ENCODE measurements around the gene ST8SIA2. TPM values are rescaled to one million over a fixed set of nuclear protein-coding genes. Genes with fewer than 3 reads are reported as not detected.

The ST8SIA2 gene
- total and polyA plus RNA-seq, 2 experiments from 2014 or later = not detected

- TF ChIP-seq EZH2 (IDR thresholded peaks at IDR 0.05; ENCODE audit: insufficient read depth, poor library complexity, severe bottlenecking) = no peak
- no peak for TF ChIP-seq EZH2phosphoT487 (IDR thresholded peaks at IDR 0.05; ENCODE audit: insufficient read depth, low read depth)
- Histone ChIP-seq H3K9me3 (ENCODE audit: low read depth) (no peaks in the 10 kb centered on the region), H3K9ac (no peak overlapping the region), H3K36me3 (ENCODE audit: low read depth) (no peaks in the 10 kb centered on the region), H2AFZ (no peak overlapping the region), H3K4me3 (no peak overlapping the region), H3K79me2 (ENCODE audit: insufficient read depth) (no peaks in the 10 kb centered on the region), H3F3A (ENCODE audit: insufficient read depth) (no peaks in the 10 kb centered on the region), H4K20me1 (ENCODE audit: insufficient read depth) (no peaks in the 10 kb centered on the region), H3K27me3 (replicated peaks; ENCODE audit: insufficient read depth) (no peaks in the 10 kb centered on the region; the same call in none of the 2 replicates), H3K4me2 (ENCODE audit: unreplicated experiment) (no peak overlapping the region), H3K9me2 (ENCODE audit: insufficient read depth) (no peaks in the 10 kb centered on the region), H3K27ac (no peak overlapping the region), H3K4me1 (ENCODE audit: insufficient read depth) (no peaks in the 10 kb centered on the region)
- WGBS, 2 experiments (ENCODE audit: low coverage in 1 of 2, low lambda C conversion rate in 2 of 2, missing lambda C conversion rate in 2 of 2) = 72 to 74% methylated on average over 6 of the region's 6 CpGs
- no peak for DNase-seq
- in situ Hi-C loops (cut with MboI) = no loop called here
These were observed 16.9 kb downstream of the ST8SIA2 start for GRCh38 chr15:92410537-92410936.

DNA sequence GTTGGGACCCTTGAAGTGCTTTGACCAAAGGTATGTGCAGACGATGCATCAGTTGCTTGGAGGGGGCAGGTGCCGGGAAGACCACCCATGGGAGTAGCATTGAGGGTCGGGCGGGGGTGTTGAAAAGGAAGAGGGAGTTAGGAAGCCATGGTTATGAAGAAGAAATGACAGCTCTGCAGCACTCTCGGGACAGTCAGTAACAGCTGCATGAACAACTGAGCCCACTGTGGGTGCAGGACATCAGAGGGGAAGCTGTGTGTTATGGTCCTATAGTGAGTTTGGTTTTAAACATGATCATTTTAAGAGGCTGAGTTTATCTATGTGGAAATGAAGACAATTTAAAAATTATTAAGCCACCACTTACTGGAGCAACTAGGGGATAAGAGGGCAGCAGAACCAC is 17.6 kb downstream of the ST8SIA2 start:
- Histone ChIP-seq H3K9ac (no peak overlapping the region), H3K9me2 (ENCODE audit: insufficient read depth) (no peaks in the 10 kb centered on the region), H4K20me1 (ENCODE audit: insufficient read depth) (no peaks in the 10 kb centered on the region), H2AFZ (no peak overlapping the region), H3K4me3 (no peak overlapping the region), H3K9me3 (ENCODE audit: low read depth) (no peaks in the 10 kb centered on the region), H3K79me2 (ENCODE audit: insufficient read depth) (no peaks in the 10 kb centered on the region), H3K27me3 (replicated peaks; ENCODE audit: insufficient read depth) (no peaks in the 10 kb centered on the region; the same call in none of the 2 replicates), H3F3A (ENCODE audit: insufficient read depth) (no peaks in the 10 kb centered on the region), H3K4me2 (ENCODE audit: unreplicated experiment) (no peak overlapping the region), H3K36me3 (ENCODE audit: low read depth) (no peaks in the 10 kb centered on the region), H3K27ac (no peak overlapping the region), H3K4me1 (ENCODE audit: insufficient read depth) (no peaks in the 10 kb centered on the region)
- DNase-seq = no peak
- 66 to 72% methylated on average over 5 of the region's 5 CpGs for WGBS, 2 experiments (ENCODE audit: low coverage in 1 of 2, low lambda C conversion rate in 2 of 2, missing lambda C conversion rate in 2 of 2)
- in situ Hi-C loops (cut with MboI) = no loop called here
- TF ChIP-seq EZH2 (IDR thresholded peaks at IDR 0.05; ENCODE audit: insufficient read depth, poor library complexity, severe bottlenecking) (no peak), EZH2phosphoT487 (IDR thresholded peaks at IDR 0.05; ENCODE audit: insufficient read depth, low read depth) (no peak)

DNA sequence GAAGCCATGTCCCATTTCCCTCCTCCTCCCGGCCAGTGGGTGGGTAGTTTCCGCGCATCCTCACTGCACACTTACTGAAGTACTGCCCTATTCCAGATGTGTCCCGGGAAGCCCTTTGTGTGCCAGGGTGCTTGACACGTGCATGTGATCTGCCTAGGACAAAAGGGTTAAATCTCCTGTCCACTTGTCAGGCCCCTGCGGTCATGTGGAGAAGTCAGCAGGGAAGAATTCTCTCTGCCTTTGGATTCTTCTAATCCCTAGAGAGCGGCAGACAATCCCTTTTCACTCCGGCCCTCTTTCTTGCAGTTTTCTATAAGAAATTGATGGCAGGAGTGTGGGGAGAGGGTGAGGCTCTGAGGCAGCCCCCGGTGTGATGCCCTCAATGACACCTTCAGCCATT is 19.8 kb downstream of the ST8SIA2 start:
- DNase-seq = no peak
- H3K36me3 ChIP-seq (ENCODE audit: low read depth) = no peaks in the 10 kb centered on the region
- no peak overlapping the region for H2AFZ ChIP-seq
- no peak for TF ChIP-seq EZH2phosphoT487 (IDR thresholded peaks at IDR 0.05; ENCODE audit: insufficient read depth, low read depth)
- no peak for TF ChIP-seq EZH2 (IDR thresholded peaks at IDR 0.05; ENCODE audit: insufficient read depth, poor library complexity, severe bottlenecking)
- H3K9ac ChIP-seq = no peak overlapping the region
- no peaks in the 10 kb centered on the region; the same call in none of the 2 replicates for H3K27me3 ChIP-seq (replicated peaks; ENCODE audit: insufficient read depth)
- no peak overlapping the region for H3K4me2 ChIP-seq (ENCODE audit: unreplicated experiment)
- 39 to 40% methylated on average over 9 of the region's 9 CpGs for WGBS, 2 experiments (ENCODE audit: low coverage in 1 of 2, low lambda C conversion rate in 2 of 2, missing lambda C conversion rate in 2 of 2)
- no peaks in the 10 kb centered on the region for H3K4me1 ChIP-seq (ENCODE audit: insufficient read depth)
- no peaks in the 10 kb centered on the region for H3K79me2 ChIP-seq (ENCODE audit: insufficient read depth)
- H3K4me3 ChIP-seq = no peak overlapping the region
- no peaks in the 10 kb centered on the region for H4K20me1 ChIP-seq (ENCODE audit: insufficient read depth)
- no peaks in the 10 kb centered on the region for H3K9me3 ChIP-seq (ENCODE audit: low read depth)
- H3K9me2 ChIP-seq (ENCODE audit: insufficient read depth) = no peaks in the 10 kb centered on the region
- in situ Hi-C loops (cut with MboI) = no loop called here
- no peak overlapping the region for H3K27ac ChIP-seq
- H3F3A ChIP-seq (ENCODE audit: insufficient read depth) = no peaks in the 10 kb centered on the region

DNA sequence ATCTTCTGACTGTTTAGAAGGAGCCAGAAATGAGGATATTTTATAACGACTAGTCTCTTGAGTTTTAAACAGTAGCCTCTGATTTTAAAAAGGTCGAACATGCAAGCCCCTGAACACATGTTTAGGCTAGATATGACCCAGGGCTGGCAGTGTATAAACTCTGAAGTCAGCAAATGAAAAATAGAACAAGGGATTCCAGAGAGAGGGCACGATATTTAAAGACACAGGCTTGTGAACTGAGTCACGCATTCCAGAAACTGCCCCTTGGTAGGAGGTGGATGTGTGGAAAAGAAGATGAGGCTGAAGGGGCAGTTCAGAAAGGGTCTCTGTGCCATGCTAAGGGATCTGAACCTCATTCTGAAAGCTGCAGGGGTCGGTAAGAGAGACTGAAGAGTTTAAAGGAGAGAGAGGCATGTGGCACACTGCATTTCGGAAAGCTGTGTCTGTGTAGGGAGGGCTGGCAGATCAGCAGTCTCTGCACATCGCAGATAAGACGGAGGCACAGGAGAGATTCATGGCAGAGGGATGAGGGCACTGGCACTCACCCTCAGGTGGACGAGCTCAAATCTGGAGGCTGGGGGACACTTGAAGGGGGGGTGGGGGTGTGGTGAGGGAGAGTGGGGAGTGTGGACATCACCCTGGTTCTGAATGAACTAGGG is 22.1 kb downstream of the ST8SIA2 start:
- H3K4me2 ChIP-seq (ENCODE audit: unreplicated experiment) = no peak overlapping the region
- H3K36me3 ChIP-seq (ENCODE audit: low read depth) = no peaks in the 10 kb centered on the region
- no peak for TF ChIP-seq EZH2 (IDR thresholded peaks at IDR 0.05; ENCODE audit: insufficient read depth, poor library complexity, severe bottlenecking)
- no peak for TF ChIP-seq EZH2phosphoT487 (IDR thresholded peaks at IDR 0.05; ENCODE audit: insufficient read depth, low read depth)
- H3K9me2 ChIP-seq (ENCODE audit: insufficient read depth) = no peaks in the 10 kb centered on the region
- DNase-seq = no peak
- H2AFZ ChIP-seq = no peak overlapping the region
- no peaks in the 10 kb centered on the region for H3K79me2 ChIP-seq (ENCODE audit: insufficient read depth)
- no peaks in the 10 kb centered on the region; the same call in none of the 2 replicates for H3K27me3 ChIP-seq (replicated peaks; ENCODE audit: insufficient read depth)
- no peaks in the 10 kb centered on the region for H3K9me3 ChIP-seq (ENCODE audit: low read depth)
- H3K27ac ChIP-seq = no peak overlapping the region
- H3K9ac ChIP-seq = no peak overlapping the region
- no peak overlapping the region for H3K4me3 ChIP-seq
- in situ Hi-C loops (cut with MboI) = no loop called here
- 55 to 57% methylated on average over 9 of the region's 9 CpGs for WGBS, 2 experiments (ENCODE audit: low coverage in 1 of 2, low lambda C conversion rate in 2 of 2, missing lambda C conversion rate in 2 of 2)
- H3K4me1 ChIP-seq (ENCODE audit: insufficient read depth) = no peaks in the 10 kb centered on the region
- H3F3A ChIP-seq (ENCODE audit: insufficient read depth) = no peaks in the 10 kb centered on the region
- H4K20me1 ChIP-seq (ENCODE audit: insufficient read depth) = no peaks in the 10 kb centered on the region
